T47D (cell line): ENCODE measurements around the gene RBKS.
"Not testable (repeated sequence)": the region's sequence is repeated elsewhere in the genome, so short reads cannot be mapped to it uniquely, and the experiment has no call there.

Experiments used
- DNase-seq, 2 experiments: peaks; one replicate each; pipeline versions ENCODE4 v3.0.0 to v3.0.0-alpha.2; 2011 to 2012; ENCODE audit warnings: low read depth in 1 of 2, low spot score in 1 of 2
- JUND ChIP-seq: IDR thresholded peaks from 2 replicates; pipeline ENCODE4 v1.6.1; 2012; ENCODE audit warnings: low read depth
- in situ Hi-C: cut with HindIII; loops from 2 replicates; pipeline ENCODE4 v1.10.0; 2016; ENCODE audit warnings: low sequenced_read_pairs, low pct_unique_long_range_greater_than_20kb

The RBKS gene

DNA sequence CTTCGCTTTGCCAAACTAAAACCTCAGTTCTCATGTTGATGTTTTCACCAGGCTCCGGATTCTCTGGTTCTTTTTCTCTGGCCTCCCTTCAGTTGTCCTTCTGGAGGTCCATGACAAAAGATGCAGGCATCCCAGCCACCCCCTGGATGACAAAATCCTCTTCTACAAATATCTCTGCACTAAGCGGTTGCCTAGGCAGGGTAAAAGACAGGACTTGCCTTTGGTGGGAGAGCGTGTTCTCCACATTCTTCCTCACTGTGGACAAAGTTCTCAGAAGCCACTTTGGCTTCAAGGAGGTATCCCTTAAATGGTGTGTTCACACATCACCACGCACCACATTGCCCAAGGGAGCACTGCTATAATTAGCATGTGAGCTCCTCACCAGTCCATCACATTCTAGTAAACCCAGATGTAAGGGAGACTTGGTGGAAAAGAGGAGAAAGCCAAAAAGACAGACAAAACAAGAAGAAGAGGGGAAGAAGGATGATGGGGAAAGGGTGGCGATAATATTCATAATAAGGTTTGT is 142.3 kb downstream of the RBKS start:
- no peak for TF ChIP-seq JUND

DNA sequence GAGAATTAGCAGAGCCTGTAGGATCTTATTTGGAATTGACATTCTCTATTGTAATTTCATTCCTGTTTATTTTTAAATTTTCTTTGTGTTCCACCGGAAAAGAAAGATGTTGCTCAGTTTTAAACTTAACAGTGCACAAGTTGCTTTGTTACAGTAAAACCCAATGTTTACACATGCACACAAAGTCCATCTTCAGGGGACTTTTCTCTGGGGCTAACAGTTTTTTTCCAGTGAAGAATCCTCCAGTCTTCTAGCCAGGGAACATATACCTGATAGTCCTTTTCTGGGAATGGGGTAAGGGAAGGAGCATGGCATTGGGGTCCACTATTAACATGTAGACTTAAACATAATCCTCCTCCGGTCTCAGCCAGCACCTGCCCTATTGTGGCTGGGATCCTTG is 143.9 kb downstream of the RBKS start:
- in situ Hi-C loops: no loop called here
- DNase-seq: no peak
- no peak for TF ChIP-seq JUND

More for the DNA sequence above, 142.3 kb downstream of the RBKS start:
- no peak for DNase-seq
- in situ Hi-C loops: no loop called here

DNA sequence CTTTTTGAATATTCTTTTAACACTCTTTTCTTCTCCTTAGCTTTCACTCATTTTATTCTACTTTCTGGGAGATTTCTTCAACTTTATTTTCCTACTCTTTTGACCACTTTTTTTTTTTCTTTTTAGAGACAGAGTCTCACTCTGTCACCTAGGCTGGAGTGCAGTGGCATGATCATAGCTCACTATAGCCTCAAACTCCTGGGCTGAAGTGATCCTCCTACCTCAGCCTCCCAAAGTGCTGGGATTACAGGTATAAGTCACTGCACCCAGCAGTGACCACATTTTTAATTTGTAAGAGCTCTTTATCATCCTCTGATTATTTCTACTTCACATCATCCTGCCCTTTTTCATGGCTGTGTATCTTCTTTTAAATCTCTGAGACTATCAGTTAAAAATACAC is 144.7 kb downstream of the RBKS start:
- in situ Hi-C loops: not testable (repeated sequence)

DNA sequence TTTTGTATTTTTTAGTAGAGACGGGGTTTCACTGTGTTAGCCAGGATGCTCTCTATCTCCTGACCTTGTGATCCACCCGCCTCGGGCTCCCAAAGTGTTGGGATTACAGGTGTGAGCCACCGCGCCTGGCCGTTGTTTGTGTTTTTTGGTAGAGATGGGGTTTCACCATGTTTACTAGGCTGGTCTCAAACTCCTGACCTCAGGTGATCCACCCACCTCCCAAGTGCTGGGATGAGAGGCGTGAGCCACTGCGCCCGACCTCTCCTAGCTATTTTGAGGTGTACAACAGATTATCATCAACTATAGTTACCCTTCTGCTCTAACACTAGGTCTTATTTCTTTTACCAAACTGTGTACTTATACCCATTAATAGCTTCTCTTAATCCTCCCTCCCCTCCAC is 147.6 kb downstream of the RBKS start:
- in situ Hi-C loops: no loop called here
- TF ChIP-seq JUND: no peak
- no peak for DNase-seq

More for the DNA sequence above, 144.7 kb downstream of the RBKS start:
- DNase-seq: not testable (repeated sequence)

DNA sequence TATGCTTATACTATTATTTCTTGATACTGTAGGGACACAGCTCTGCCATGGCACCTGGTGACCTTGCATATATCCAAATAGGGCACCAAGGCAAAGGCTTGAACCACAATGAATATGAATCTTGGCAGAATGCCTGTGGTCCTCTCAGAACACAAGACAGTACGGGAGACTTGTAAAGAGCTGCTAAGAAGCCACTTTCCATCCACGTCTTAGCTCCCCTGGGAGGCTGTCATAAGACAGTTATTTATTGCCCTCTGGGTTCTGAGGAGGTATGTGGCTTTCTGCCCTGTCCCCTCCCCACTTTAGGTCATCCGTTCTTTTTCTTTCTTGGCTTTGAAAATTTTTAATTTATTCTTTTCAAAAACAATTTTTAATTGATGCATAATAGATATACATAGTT is 148.5 kb downstream of the RBKS start:
- DNase-seq: no peak
- no peak for TF ChIP-seq JUND
- in situ Hi-C loops: no loop called here

DNA sequence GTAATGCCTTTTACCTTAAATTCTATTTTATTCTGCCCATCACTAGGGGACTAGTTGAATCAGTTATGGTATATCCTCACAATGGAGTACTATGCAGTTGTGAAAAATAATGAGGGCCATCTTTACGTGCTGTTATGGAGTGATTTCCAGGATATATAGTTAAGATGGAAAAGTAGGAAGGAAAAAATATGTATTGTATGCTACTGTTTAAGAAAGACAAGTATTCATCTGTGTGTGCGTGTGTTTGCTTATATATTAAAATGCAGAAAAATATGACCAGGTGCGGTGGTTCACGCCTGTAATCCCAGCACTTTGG is 151.2 kb downstream of the RBKS start:
- TF ChIP-seq JUND: no peak
- in situ Hi-C loops: no loop called here
- DNase-seq: no peak

DNA sequence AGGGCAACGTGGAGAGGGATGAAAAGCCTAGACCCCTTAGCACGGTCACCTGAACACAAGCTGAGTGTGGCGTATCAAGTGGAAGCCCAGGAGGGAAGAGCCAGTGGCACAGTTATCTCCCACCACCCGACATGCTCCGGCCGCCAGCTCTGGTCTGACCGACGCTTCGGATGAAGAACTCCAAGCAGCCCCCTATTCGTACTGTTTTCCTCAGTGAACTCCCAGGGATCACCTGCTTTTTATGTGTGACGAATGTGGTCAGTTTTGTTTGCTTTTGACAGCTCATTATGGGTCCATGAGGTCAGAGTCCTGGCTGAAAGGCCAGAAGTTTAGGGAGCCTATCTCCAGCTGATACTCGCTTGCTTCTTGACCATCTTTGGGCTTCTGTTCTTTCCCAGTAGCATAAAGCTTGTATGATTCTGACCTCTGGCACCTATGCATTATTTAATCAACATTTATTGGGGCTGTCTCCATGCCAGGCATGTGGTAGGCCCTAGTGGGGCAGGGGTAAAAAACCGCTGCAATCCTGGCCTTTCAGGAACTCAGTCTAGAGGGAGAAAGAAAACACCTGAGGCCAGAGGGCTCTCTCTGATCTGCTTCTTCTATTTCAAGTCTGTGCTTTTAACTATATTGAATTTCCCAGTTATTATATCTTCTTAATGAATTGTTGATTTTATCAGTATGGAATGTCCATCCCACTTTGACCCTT is 151.7 kb downstream of the RBKS start:
- DNase-seq: no peak
- in situ Hi-C loops: no loop called here
- TF ChIP-seq JUND: no peak

DNA sequence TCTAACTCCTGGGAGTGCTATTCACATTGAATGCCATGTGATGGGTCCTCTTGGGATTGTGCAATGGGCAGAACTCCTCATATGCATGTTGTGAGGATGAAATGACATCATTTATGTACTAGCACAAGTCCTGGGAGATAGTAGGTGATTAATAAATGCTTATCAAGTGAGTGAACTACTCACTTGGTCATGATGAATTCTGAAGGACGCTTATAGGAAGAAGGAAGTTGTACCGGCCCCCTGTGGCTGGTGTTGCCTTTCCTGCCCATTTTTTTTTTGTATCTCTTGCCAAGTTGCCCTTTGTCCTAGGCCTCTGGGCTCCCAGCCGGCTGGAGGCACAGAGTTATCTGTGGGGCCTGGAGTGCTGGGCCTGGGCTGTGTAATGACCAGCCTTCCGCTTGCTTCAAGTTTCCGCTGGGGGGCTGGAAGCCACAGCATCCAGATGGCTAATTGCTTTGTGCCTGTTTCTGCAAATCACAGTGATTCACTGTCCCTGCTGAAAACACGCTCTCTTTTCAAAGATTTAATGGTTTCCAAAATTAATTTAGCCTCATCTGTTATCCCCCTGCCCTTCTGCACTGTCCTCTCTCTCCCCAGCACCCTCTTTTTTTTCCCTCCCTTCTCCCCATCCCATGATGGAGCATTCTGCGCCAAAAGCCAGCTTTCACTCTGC is 152.4 kb downstream of the RBKS start:
- DNase-seq: no peak
- no peak for TF ChIP-seq JUND
- in situ Hi-C loops: no loop called here

DNA sequence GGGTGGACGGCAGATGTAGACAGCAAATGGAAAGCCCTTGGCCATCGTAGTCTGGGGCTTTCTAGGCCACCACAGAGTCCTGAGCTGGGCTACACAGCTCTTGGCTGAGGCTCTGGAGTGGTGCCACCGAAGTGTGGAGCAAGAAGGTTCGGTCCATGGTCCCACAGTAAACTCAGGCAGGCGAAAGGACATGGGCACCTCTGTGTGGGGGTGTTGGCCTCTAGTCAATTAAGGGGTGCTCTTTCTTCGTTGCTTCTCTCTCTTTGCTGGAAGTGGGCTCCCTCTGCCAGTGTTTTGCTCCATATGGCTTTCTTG is 153.3 kb downstream of the RBKS start:
- in situ Hi-C loops: no loop called here
- no peak for DNase-seq
- TF ChIP-seq JUND: no peak

DNA sequence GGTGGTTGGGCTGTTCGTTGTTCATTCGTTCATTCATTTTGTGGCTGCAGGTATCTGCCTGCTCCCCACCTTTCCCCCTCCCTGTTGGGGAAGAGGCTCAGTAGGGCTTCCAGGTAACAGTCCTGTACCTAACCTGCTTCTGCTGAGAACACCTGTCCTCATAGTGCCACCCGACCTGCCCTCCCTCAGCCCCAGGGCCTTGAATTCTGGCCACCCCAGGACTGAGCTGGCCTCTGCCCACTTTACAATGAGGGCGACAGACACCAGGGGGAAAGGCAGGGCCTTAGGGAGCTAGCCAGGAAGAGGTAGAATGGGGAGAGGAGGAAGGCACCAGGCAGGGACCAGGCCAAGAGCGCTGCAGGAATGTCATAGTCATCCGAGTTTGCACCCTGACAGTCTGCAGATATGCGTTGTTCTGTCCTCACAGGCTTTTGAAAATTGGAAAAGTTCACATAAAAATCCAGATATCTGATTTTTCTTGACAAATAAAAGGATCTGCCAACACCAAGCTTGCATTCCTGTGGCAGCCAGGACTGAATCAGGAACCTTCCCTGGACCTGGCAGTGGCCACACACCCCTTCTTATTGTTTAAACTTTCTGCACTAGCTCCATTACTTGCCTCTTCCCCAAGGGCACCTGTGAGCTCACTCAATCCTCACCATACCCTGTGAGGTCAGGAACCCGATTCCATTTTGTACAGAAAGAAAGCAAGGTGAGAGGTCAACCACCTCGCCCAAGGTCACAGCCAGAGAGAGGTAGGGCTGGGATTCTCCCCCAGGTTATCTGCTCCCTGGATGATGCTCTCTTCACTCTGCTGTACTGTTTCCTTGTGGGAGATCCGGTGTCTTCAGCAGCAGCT is 153.9 kb downstream of the RBKS start:
- in situ Hi-C loops: no loop called here
- TF ChIP-seq JUND: no peak
- peak in 1 of 2 experiments; percentile 64 for DNase-seq

DNA sequence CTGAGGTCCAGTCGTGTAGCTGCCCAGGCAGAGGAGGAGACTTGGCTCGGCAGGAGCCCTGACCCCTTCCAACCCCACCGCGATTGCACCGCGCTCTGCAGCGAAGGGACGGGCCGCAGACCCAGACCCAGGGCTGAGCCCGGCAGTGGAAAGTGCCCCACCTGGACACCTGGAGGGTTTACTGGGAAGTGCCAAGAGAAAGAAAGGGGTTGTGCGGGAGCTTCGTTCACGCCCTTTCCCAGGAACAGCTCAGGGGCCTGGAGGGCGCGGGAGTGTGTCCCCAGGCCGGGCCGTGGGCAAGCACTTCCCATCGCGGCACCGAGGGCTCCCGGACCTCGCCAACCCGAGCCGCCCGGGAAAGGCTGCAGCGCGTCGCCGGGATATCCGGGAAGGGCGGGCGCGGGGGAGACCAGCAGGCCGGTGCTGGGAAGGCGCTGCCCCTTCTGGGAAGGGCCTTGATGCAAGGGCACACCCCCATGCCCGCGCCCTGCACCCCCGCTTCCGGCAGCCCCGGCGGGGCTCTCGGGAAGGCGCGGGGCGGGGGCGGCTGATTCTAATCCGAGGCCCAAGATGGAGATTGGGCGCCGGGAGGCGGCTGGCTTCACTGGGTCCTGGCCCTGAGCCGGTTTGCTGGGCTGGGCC is 154.8 kb downstream of the RBKS start:
- in situ Hi-C loops: no loop called here

DNA sequence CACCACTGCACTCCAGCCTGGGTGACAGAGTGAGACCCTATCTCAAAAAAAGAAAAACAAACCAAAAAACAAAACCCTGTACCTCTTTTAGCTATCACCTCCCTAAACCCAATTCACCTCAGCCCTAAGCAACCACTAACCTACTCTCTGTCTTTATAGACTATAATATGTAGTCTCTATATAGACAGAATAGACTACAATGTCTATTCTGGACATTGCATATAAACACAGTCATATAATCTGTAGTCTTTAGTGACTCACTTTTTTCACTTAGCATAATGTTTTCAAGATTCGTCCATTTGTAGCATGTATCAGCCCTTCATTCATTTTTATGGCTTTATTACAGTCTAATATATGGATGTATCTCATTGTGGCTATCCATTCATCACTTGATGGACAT is 155.9 kb downstream of the RBKS start:
- TF ChIP-seq JUND: no peak
- no peak for DNase-seq
- in situ Hi-C loops: no loop called here

More for the DNA sequence above, 154.8 kb downstream of the RBKS start:
- peak; percentile 42 to 74 for DNase-seq
- no peak for TF ChIP-seq JUND
